ENCODE measurements around the gene CNNM1. TPM values are rescaled to one million over a fixed set of nuclear protein-coding genes. Genes with fewer than 3 reads are reported as not detected.
A peak's percentile ranks its signal among the peaks of the same experiment; 100 is the strongest.

The CNNM1 gene
- total RNA-seq, result not detected in 2 replicates

GRCh38 chr10:99329304-99329553 lies at the start of gene CNNM1:
Gene CNNM1, plus strand, starts transcription at chr10:99329356. Its CDS starts 32 bp downstream, at chr10:99329388.
- DNase-seq, result peak; percentile 5

GRCh38 chr10:99279626-99280111 lies 49.5 kb upstream of the CNNM1 start:
- DNase-seq, result no peak

GRCh38 chr10:99280472-99280871 lies 48.7 kb upstream of the CNNM1 start:
- no peak for DNase-seq

GRCh38 chr10:99285881-99286280 lies 43.3 kb upstream of the CNNM1 start:
- DNase-seq, result no peak

- DNase-seq, result no peak
These were observed 38.9 kb upstream of the CNNM1 start for GRCh38 chr10:99290306-99290705.

GRCh38 chr10:99292159-99292558 lies 37.0 kb upstream of the CNNM1 start:
- DNase-seq, result no peak

- no peak for DNase-seq
These were observed 32.6 kb upstream of the CNNM1 start for GRCh38 chr10:99296605-99297004.

GRCh38 chr10:99297033-99297432 lies 32.1 kb upstream of the CNNM1 start:
- DNase-seq, result no peak

GRCh38 chr10:99303899-99304861 lies 25.0 kb upstream of the CNNM1 start:
- no peak for DNase-seq

- DNase-seq, result no peak
These were observed 24.3 kb upstream of the CNNM1 start for GRCh38 chr10:99304862-99305229.

GRCh38 chr10:99312501-99312900 lies 16.7 kb upstream of the CNNM1 start:
- no peak for DNase-seq

- DNase-seq, result no peak
These were observed 13.3 kb upstream of the CNNM1 start for GRCh38 chr10:99315853-99316252.

GRCh38 chr10:99316374-99316773 lies 12.8 kb upstream of the CNNM1 start:
- DNase-seq, result no peak

GRCh38 chr10:99318048-99318447 lies 11.1 kb upstream of the CNNM1 start:
- no peak for DNase-seq

GRCh38 chr10:99318475-99318874 lies 10.7 kb upstream of the CNNM1 start:
- no peak for DNase-seq

- no peak for DNase-seq
These were observed 3.9 kb upstream of the CNNM1 start for GRCh38 chr10:99325281-99325680.

- DNase-seq, result no peak
These were observed 2.3 kb upstream of the CNNM1 start for GRCh38 chr10:99326871-99327270.

- DNase-seq, result no peak
These were observed 415 bp upstream of the CNNM1 start for GRCh38 chr10:99328579-99329303.

- DNase-seq, result peak; percentile 14
These were observed 594 bp downstream of the CNNM1 start for GRCh38 chr10:99329554-99330346.

GRCh38 chr10:99330347-99330924 lies 1.3 kb downstream of the CNNM1 start:
- DNase-seq, result no peak

GRCh38 chr10:99331207-99331803 lies 2.1 kb downstream of the CNNM1 start:
- peak; percentile 5 for DNase-seq

GRCh38 chr10:99337311-99337811 lies 8.2 kb downstream of the CNNM1 start:
- DNase-seq, result no peak

All from dermis blood vessel endothelial cell (primary cell).